Dendritic cell treated with granulocyte-macrophage colony-stimulating factor and Interleukin-4, amounts not matched to agents 40 ng/mL and 50 ng/mL, for 4 days (primary cell): ENCODE measurements around the gene CTAGE1.
"Not testable (repeated sequence)": the region's sequence is repeated elsewhere in the genome, so short reads cannot be mapped to it uniquely, and the experiment has no call there.

ENCODE experiments used
- H3K27ac Mint-ChIP-seq: one replicate; pipeline ENCODE4 v1.8.0; 2022; ENCODE audit warnings: mild to moderate bottlenecking, mixed read lengths
- H3K27me3 Mint-ChIP-seq: one replicate; pipeline ENCODE4 v1.8.0; 2022; ENCODE audit warnings: mild to moderate bottlenecking, mixed read lengths
- H3K36me3 Mint-ChIP-seq: one replicate; pipeline ENCODE4 v1.8.0; 2022; ENCODE audit warnings: low read depth, mixed read lengths
- H3K4me1 Mint-ChIP-seq: one replicate; pipeline ENCODE4 v1.8.0; 2022; ENCODE audit warnings: low read depth, mixed read lengths
- H3K4me3 Mint-ChIP-seq: one replicate; pipeline ENCODE4 v1.8.0; 2022; ENCODE audit warnings: mild to moderate bottlenecking, moderate library complexity, mixed read lengths
- H3K9me3 Mint-ChIP-seq: one replicate; pipeline ENCODE4 v1.8.0; 2022; ENCODE audit warnings: mixed read lengths
- intact Hi-C: fragments of 100-400 bp; cut with micrococcal nuclease; formaldehyde crosslinking; loops from one replicate; pipeline ENCODE4 v1.15.0; 2022

The CTAGE1 gene

DNA sequence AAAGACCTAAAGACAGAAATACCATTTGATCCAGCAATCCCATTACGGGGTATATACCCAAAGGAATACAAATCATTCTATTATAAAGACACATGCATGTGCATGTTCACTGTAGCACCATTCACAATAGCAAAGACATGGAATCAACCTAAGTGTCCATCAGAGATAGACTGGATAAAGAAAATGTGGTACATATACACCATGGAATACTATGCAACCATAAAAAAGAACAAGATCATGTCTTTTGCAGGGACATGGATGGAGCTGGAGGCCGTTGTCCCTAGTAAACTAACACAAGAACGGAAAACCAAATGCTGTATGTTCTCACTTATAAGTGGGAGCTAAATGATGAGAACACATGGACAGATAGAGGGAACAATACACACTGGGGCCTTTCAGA, 33.1 kb upstream of the CTAGE1 start:
- H3K4me1 Mint-ChIP-seq, H3K4me3 Mint-ChIP-seq, H3K27ac Mint-ChIP-seq, H3K27me3 Mint-ChIP-seq, H3K36me3 Mint-ChIP-seq: not testable (repeated sequence)
- peaks cover 11% of the 10 kb centered on the region for H3K9me3 Mint-ChIP-seq
- intact Hi-C loops, result loop anchor here (10.0 kb wide), 1 partner anchor 64 kb away; no protein-coding TSS in a partner anchor

- intact Hi-C loops, result loop anchor here (10.0 kb wide), 1 partner anchor 64 kb away; no protein-coding TSS in a partner anchor
- not testable (repeated sequence) for H3K27me3 Mint-ChIP-seq, H3K4me3 Mint-ChIP-seq, H3K36me3 Mint-ChIP-seq, H3K4me1 Mint-ChIP-seq, H3K27ac Mint-ChIP-seq
- peaks cover 11% of the 10 kb centered on the region for H3K9me3 Mint-ChIP-seq
These were observed 32.6 kb upstream of the CTAGE1 start for GRCh38 chr18:22450318-22450717.

DNA sequence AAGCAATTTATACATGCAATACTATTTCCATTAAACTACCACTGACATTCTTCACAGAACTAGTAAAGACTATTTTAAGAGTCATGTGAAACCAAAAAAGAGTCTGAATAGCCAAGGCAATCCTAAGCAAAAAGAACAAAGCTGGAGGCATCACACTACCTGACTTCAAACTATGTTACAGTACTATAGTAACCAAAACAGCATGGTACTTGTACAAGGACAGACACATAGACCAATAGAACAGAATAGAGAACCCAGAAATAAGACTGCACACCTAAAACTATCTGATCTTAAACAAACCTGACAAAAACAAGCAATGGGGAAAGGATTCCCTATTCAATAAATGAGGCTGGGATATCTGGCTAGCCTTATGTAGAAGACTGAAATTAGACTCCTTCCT, 32.0 kb upstream of the CTAGE1 start:
- not testable (repeated sequence) for H3K36me3 Mint-ChIP-seq

GRCh38 chr18:22448238-22448637, 30.5 kb upstream of the CTAGE1 start:
- H3K4me3 Mint-ChIP-seq, result no peak overlapping the region
- H3K4me1 Mint-ChIP-seq, result no peaks in the 10 kb centered on the region
- H3K27me3 Mint-ChIP-seq, result no peaks in the 10 kb centered on the region
- no peak overlapping the region for H3K27ac Mint-ChIP-seq
- peaks cover 11% of the 10 kb centered on the region for H3K9me3 Mint-ChIP-seq
- intact Hi-C loops, result no loop called here
- no peaks in the 10 kb centered on the region for H3K36me3 Mint-ChIP-seq

More for the DNA sequence above, 32.0 kb upstream of the CTAGE1 start:
- H3K27ac Mint-ChIP-seq, H3K27me3 Mint-ChIP-seq, H3K4me3 Mint-ChIP-seq, H3K4me1 Mint-ChIP-seq: not testable (repeated sequence)
- peaks cover 11% of the 10 kb centered on the region for H3K9me3 Mint-ChIP-seq
- intact Hi-C loops, result loop anchor here (10.0 kb wide), 1 partner anchor 65 kb away; no protein-coding TSS in a partner anchor

DNA sequence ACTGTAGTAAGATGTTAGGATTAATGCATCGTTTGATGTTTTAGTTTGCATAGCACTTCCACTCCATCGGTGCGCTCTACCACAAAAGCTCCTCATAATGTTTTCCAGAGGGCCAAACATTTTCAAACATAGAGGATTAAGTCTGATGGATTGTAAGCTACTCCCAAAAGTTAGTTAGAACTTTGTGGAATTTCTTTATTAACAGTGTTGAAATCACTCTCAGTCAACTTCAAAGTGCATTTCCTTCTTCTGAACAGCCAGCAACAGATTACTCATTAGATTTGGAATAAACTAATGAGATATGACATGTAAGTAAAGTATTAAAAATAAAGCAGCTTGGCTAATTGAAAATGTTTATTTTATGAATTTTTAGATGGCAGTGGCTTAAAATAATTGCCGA, 30.1 kb upstream of the CTAGE1 start:
- Mint-ChIP-seq H3K27me3 (no peaks in the 10 kb centered on the region), H3K4me1 (no peaks in the 10 kb centered on the region), H3K36me3 (no peaks in the 10 kb centered on the region), H3K9me3 (peaks cover 11% of the 10 kb centered on the region), H3K27ac (no peak overlapping the region), H3K4me3 (no peak overlapping the region)
- intact Hi-C loops, result no loop called here

- Mint-ChIP-seq H3K27ac (no peak overlapping the region), H3K36me3 (no peaks in the 10 kb centered on the region), H3K9me3 (peaks cover 11% of the 10 kb centered on the region), H3K27me3 (no peaks in the 10 kb centered on the region), H3K4me3 (no peak overlapping the region), H3K4me1 (no peaks in the 10 kb centered on the region)
- intact Hi-C loops, result no loop called here
These were observed 29.2 kb upstream of the CTAGE1 start for GRCh38 chr18:22446911-22447310.

GRCh38 chr18:22446325-22446724, 28.6 kb upstream of the CTAGE1 start:
- Mint-ChIP-seq H3K4me1 (no peaks in the 10 kb centered on the region), H3K9me3 (peaks cover 11% of the 10 kb centered on the region)

DNA sequence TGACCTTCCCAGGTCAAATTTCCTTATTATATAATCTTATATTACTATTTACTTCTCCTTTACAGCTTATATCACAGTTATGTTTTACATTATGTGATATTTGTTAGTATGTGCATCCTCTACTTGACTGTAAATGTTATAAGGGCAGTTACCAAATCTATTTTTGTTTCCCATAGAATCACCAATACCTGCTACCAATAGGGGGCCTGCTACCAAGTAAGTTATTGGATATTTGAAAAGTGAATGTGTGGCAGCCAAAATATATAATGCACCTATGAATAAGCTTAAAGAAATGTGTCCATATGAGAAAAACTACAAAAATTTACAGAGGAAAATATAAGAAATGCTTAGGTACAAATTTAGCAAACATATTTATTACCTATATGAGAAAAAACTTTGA, 23.9 kb upstream of the CTAGE1 start:
- Mint-ChIP-seq H3K4me1 (no peaks in the 10 kb centered on the region), H3K27me3 (no peaks in the 10 kb centered on the region)
- intact Hi-C loops, result no loop called here

More at GRCh38 chr18:22446325-22446724, 28.6 kb upstream of the CTAGE1 start:
- no peak overlapping the region for H3K4me3 Mint-ChIP-seq
- H3K27me3 Mint-ChIP-seq, result no peaks in the 10 kb centered on the region
- no peak overlapping the region for H3K27ac Mint-ChIP-seq
- intact Hi-C loops, result no loop called here
- no peaks in the 10 kb centered on the region for H3K36me3 Mint-ChIP-seq

DNA sequence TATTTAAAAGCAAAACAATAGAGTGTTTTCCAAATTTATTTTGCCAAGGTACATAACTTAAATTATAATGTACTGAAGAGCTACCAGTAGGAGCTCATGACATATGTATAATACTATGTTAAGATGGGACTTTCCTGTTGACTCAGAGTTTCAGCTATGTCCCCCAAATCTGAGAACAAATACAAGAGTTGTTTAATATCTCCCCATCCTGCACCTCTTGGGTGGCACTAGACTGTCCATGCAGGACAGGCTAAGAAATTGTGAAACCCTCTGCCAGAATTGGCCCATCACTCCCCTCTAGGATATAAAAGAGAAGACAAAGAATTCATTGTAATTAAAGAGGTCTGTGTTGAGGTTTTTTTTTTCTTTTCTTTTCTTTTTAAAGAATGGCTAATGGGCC, 21.7 kb upstream of the CTAGE1 start:
- Mint-ChIP-seq H3K9me3 (peaks cover 7% of the 10 kb centered on the region), H3K4me3 (no peak overlapping the region), H3K27me3 (no peaks in the 10 kb centered on the region), H3K36me3 (no peaks in the 10 kb centered on the region), H3K27ac (no peak overlapping the region), H3K4me1 (no peaks in the 10 kb centered on the region)
- intact Hi-C loops, result no loop called here

More for the DNA sequence above, 23.9 kb upstream of the CTAGE1 start:
- Mint-ChIP-seq H3K27ac (no peak overlapping the region), H3K4me3 (no peak overlapping the region), H3K9me3 (peaks cover 7% of the 10 kb centered on the region), H3K36me3 (no peaks in the 10 kb centered on the region)

DNA sequence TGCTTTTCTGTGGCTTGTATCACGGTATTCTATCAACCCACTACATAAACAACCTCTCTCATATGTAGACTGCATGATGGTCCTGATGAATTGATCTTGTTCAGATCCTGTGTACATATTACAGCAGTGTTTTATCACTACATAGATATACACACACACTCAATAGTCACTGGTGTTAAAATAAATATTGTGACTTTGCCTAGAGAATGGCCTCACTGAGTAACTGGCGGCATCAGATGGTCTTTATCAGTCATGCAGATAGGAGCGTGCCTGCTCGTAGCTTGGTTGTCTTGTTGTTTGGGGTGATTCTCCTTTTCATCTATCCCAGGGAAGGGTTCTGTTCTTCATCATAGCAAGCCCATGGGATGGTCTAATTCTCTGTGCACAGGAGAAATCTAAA, 18.4 kb upstream of the CTAGE1 start:
- Mint-ChIP-seq H3K9me3 (peaks cover 7% of the 10 kb centered on the region), H3K4me3 (no peak overlapping the region), H3K4me1 (no peaks in the 10 kb centered on the region), H3K27me3 (no peaks in the 10 kb centered on the region), H3K27ac (no peak overlapping the region), H3K36me3 (no peaks in the 10 kb centered on the region)
- intact Hi-C loops, result no loop called here

GRCh38 chr18:22434973-22435608, 17.4 kb upstream of the CTAGE1 start:
- H3K9me3 Mint-ChIP-seq, result peaks cover 3% of the 10 kb centered on the region
- no peak overlapping the region for H3K27ac Mint-ChIP-seq
- H3K27me3 Mint-ChIP-seq, result no peaks in the 10 kb centered on the region
- H3K4me1 Mint-ChIP-seq, result no peaks in the 10 kb centered on the region
- H3K4me3 Mint-ChIP-seq, result no peak overlapping the region
- H3K36me3 Mint-ChIP-seq, result no peaks in the 10 kb centered on the region
- intact Hi-C loops, result no loop called here

DNA sequence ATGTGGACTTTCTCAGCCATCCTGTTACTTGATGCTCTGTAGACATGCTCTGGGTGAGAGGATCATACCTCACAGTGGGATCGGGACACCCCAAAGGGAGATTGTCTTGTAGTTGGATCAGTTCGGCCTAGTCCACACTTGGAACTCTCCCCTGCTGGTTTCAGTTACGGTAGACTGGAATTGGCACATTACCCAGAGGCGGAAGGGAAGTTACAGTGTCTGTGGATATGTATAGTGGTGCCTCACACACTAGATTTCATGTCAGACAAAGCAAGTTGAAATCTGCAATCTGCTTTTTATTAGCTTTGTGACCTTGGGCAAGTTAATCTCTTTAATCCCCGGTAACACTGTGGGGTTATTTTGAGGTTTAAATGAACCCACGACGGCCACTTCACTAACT, 16.2 kb upstream of the CTAGE1 start:
- intact Hi-C loops, result no loop called here

GRCh38 chr18:22432657-22433137, 15.0 kb upstream of the CTAGE1 start:
- no peaks in the 10 kb centered on the region for H3K4me1 Mint-ChIP-seq
- H3K27me3 Mint-ChIP-seq, result no peaks in the 10 kb centered on the region
- H3K36me3 Mint-ChIP-seq, result no peaks in the 10 kb centered on the region
- no peak overlapping the region for H3K27ac Mint-ChIP-seq
- intact Hi-C loops, result no loop called here
- H3K9me3 Mint-ChIP-seq, result no peaks in the 10 kb centered on the region
- no peak overlapping the region for H3K4me3 Mint-ChIP-seq

More for the DNA sequence above, 16.2 kb upstream of the CTAGE1 start:
- Mint-ChIP-seq H3K4me3 (no peak overlapping the region), H3K36me3 (no peaks in the 10 kb centered on the region), H3K27ac (no peak overlapping the region), H3K27me3 (no peaks in the 10 kb centered on the region), H3K9me3 (no peaks in the 10 kb centered on the region), H3K4me1 (no peaks in the 10 kb centered on the region)

DNA sequence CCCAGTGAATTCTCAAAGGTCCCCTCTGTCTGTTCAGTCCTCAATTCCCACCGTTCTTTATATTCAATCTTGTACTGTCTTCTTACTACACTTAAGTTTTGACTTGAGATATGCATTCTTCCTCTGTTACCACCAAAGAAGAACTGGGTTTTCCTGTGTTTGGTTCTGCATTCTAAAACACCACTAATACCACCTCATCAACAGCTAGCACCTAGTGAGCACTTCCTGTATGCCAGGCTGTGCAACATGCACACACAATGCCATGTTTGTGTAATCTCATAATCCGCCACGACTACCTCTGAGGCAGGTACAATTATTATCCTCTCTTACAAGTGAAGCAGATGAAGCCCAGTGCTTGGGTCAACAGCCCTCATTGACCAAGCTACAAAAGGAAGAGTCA, 11.8 kb upstream of the CTAGE1 start:
- no peaks in the 10 kb centered on the region for H3K36me3 Mint-ChIP-seq
- H3K9me3 Mint-ChIP-seq, result no peaks in the 10 kb centered on the region
- H3K4me1 Mint-ChIP-seq, result no peaks in the 10 kb centered on the region
- H3K27me3 Mint-ChIP-seq, result no peaks in the 10 kb centered on the region
- intact Hi-C loops, result no loop called here
- H3K4me3 Mint-ChIP-seq, result no peak overlapping the region
- no peak overlapping the region for H3K27ac Mint-ChIP-seq

GRCh38 chr18:22428672-22429071, 11.0 kb upstream of the CTAGE1 start:
- Mint-ChIP-seq H3K36me3 (no peaks in the 10 kb centered on the region), H3K27ac (no peak overlapping the region), H3K9me3 (no peaks in the 10 kb centered on the region), H3K4me1 (no peaks in the 10 kb centered on the region), H3K4me3 (no peak overlapping the region), H3K27me3 (no peaks in the 10 kb centered on the region)
- intact Hi-C loops, result no loop called here
